ENCODE results near the gene RXRA. TPM values are rescaled to one million over a fixed set of nuclear protein-coding genes. Genes with fewer than 3 reads are reported as not detected.
A peak's percentile ranks its signal among the peaks of the same experiment; 100 is the strongest.

RXRA gene
- total RNA-seq, 1 donor from 2014 or later = 78.1 TPM

- ATAC-seq (no peak), DNase-seq (ENCODE audit: low spot score) (no peak)
- intact Hi-C loops (cut with DNase I) = no loop called here
Observed at GRCh38 chr9:134429007-134429406, 102.8 kb downstream of the RXRA start.

GRCh38 chr9:134429481-134429880 lies 103.2 kb downstream of the RXRA start:
- no peak for DNase-seq (ENCODE audit: low spot score)
- intact Hi-C loops (cut with DNase I) = no loop called here
- ATAC-seq = no peak

- ATAC-seq (no peak), DNase-seq (ENCODE audit: low spot score) (no peak)
- intact Hi-C loops (cut with DNase I) = loop anchor here (10.0 kb wide), 1 partner anchor 106 kb away; the partner anchor contains the start of gene RXRA
Observed at GRCh38 chr9:134431095-134431494, 104.8 kb downstream of the RXRA start.

GRCh38 chr9:134431626-134432025 lies 105.4 kb downstream of the RXRA start:
- ATAC-seq (no peak), DNase-seq (ENCODE audit: low spot score) (no peak)
- intact Hi-C loops (cut with DNase I) = loop anchor here (10.0 kb wide), 1 partner anchor 107 kb away; the partner anchor contains the start of gene RXRA

GRCh38 chr9:134432471-134432870 lies 106.2 kb downstream of the RXRA start:
- intact Hi-C loops (cut with DNase I) = loop anchor here (10.0 kb wide), 1 partner anchor 108 kb away; the partner anchor contains the start of gene RXRA
- no peak for DNase-seq (ENCODE audit: low spot score)

GRCh38 chr9:134433101-134433500 lies 106.8 kb downstream of the RXRA start:
- DNase-seq (ENCODE audit: low spot score) (no peak), ATAC-seq (no peak)
- intact Hi-C loops (cut with DNase I) = loop anchor here (10.0 kb wide), 1 partner anchor 108 kb away; the partner anchor contains the start of gene RXRA

More at GRCh38 chr9:134432471-134432870, 106.2 kb downstream of the RXRA start:
- ATAC-seq = no peak

- intact Hi-C loops (cut with DNase I) = loop anchor here (10.0 kb wide), 1 partner anchor 109 kb away; the partner anchor contains the start of gene RXRA
- DNase-seq (ENCODE audit: low spot score) (no peak), ATAC-seq (peak; percentile 20)
Observed at GRCh38 chr9:134433909-134434882, 107.9 kb downstream of the RXRA start.

GRCh38 chr9:134434894-134435506 lies 108.7 kb downstream of the RXRA start:
- intact Hi-C loops (cut with DNase I) = loop anchor here (10.0 kb wide), 1 partner anchor 110 kb away; the partner anchor contains the start of gene RXRA
- peak; percentile 79 for ATAC-seq
- DNase-seq (ENCODE audit: low spot score) = peak; percentile 97

GRCh38 chr9:134435550-134436378 lies 109.5 kb downstream of the RXRA start:
- no peak for DNase-seq (ENCODE audit: low spot score)
- intact Hi-C loops (cut with DNase I) = loop anchor here (10.0 kb wide), 1 partner anchor 111 kb away; the partner anchor contains the start of gene RXRA
- ATAC-seq = no peak

- no peak for ATAC-seq
- intact Hi-C loops (cut with DNase I) = loop anchor here (10.0 kb wide), 1 partner anchor 112 kb away; the partner anchor contains the start of gene RXRA
- no peak for DNase-seq (ENCODE audit: low spot score)
Observed at GRCh38 chr9:134436379-134436762, 110.1 kb downstream of the RXRA start.

GRCh38 chr9:134436911-134437310 lies 110.7 kb downstream of the RXRA start:
- intact Hi-C loops (cut with DNase I) = loop anchor here (10.0 kb wide), 1 partner anchor 112 kb away; the partner anchor contains the start of gene RXRA
- ATAC-seq (no peak), DNase-seq (ENCODE audit: low spot score) (no peak)

- no peak for DNase-seq (ENCODE audit: low spot score)
- no peak for ATAC-seq
- intact Hi-C loops (cut with DNase I) = loop anchor here (10.0 kb wide), 1 partner anchor 113 kb away; the partner anchor contains the start of gene RXRA
Observed at GRCh38 chr9:134437403-134438194, 111.3 kb downstream of the RXRA start.

- DNase-seq (ENCODE audit: low spot score) (no peak), ATAC-seq (no peak)
- intact Hi-C loops (cut with DNase I) = loop anchor here (10.0 kb wide), 1 partner anchor 113 kb away; the partner anchor contains the start of gene RXRA
Observed at GRCh38 chr9:134438195-134438788, 112.0 kb downstream of the RXRA start.

- no peak for ATAC-seq
- no peak for DNase-seq (ENCODE audit: low spot score)
- intact Hi-C loops (cut with DNase I) = loop anchor here (10.0 kb wide), 1 partner anchor 115 kb away; the partner anchor contains the start of gene RXRA
Observed at GRCh38 chr9:134439368-134439784, 113.1 kb downstream of the RXRA start.

- ATAC-seq = no peak
- intact Hi-C loops (cut with DNase I) = no loop called here
- DNase-seq (ENCODE audit: low spot score) = no peak
Observed at GRCh38 chr9:134440636-134441226, 114.5 kb downstream of the RXRA start.

GRCh38 chr9:134441227-134442084 lies 115.2 kb downstream of the RXRA start:
- ATAC-seq (no peak), DNase-seq (ENCODE audit: low spot score) (no peak)
- intact Hi-C loops (cut with DNase I) = loop anchor here (2.0 kb wide), 1 partner anchor 269 kb away; no protein-coding TSS in a partner anchor
